ENCODE results near the gene NIT1.

Gene NIT1

GRCh38 chr1:161161652-161162051 is 43.7 kb downstream of the NIT1 start:
- H3K4me3 ChIP-seq (replicated peaks in 1 of 2; ENCODE audit: low read depth in 2 of 2, low read length in 2 of 2), result no peak overlapping the region
- no peak for TF ChIP-seq CTCF (IDR thresholded peaks at IDR 0.05; ENCODE audit: low read depth, low read length)
- no peak for DNase-seq (ENCODE audit: low read depth in 2 of 2)

- no peak for TF ChIP-seq CTCF (IDR thresholded peaks at IDR 0.05; ENCODE audit: low read depth, low read length)
- no peak overlapping the region for H3K4me3 ChIP-seq (replicated peaks in 1 of 2; ENCODE audit: low read depth in 2 of 2, low read length in 2 of 2)
- no peak for DNase-seq (ENCODE audit: low read depth in 2 of 2)
These were observed 44.1 kb downstream of the NIT1 start for GRCh38 chr1:161162052-161162451.

- H3K4me3 ChIP-seq (replicated peaks in 1 of 2; ENCODE audit: low read depth in 2 of 2, low read length in 2 of 2), result no peak overlapping the region
- no peak for TF ChIP-seq CTCF (IDR thresholded peaks at IDR 0.05; ENCODE audit: low read depth, low read length)
- DNase-seq (ENCODE audit: low read depth in 2 of 2), result no peak
These were observed 44.9 kb downstream of the NIT1 start for GRCh38 chr1:161162806-161163205.

- DNase-seq (ENCODE audit: low read depth in 2 of 2), result no peak
- no peak overlapping the region for H3K4me3 ChIP-seq (replicated peaks in 1 of 2; ENCODE audit: low read depth in 2 of 2, low read length in 2 of 2)
- no peak for TF ChIP-seq CTCF (IDR thresholded peaks at IDR 0.05; ENCODE audit: low read depth, low read length)
These were observed 45.9 kb downstream of the NIT1 start for GRCh38 chr1:161163793-161164192.

GRCh38 chr1:161164901-161165610 is 47.2 kb downstream of the NIT1 start:
- DNase-seq (ENCODE audit: low read depth in 2 of 2), result no peak
- TF ChIP-seq CTCF (IDR thresholded peaks at IDR 0.05; ENCODE audit: low read depth, low read length), result no peak
- peak overlapping the region; percentile 77 to 79 for H3K4me3 ChIP-seq (replicated peaks in 1 of 2; ENCODE audit: low read depth in 2 of 2, low read length in 2 of 2)

GRCh38 chr1:161165742-161166668 is 48.1 kb downstream of the NIT1 start, which contains the start of gene PPOX:
Gene PPOX (plus strand): TSS chr1:161166426. CDS start chr1:161166848, 422 bp downstream.
- peak; percentile 99 for DNase-seq (ENCODE audit: low read depth in 2 of 2)
- H3K4me3 ChIP-seq (replicated peaks in 1 of 2; ENCODE audit: low read depth in 2 of 2, low read length in 2 of 2), result peak within 1 kb of the TSS; percentile 77 to 79
- peak; percentile 56 for TF ChIP-seq CTCF (IDR thresholded peaks at IDR 0.05; ENCODE audit: low read depth, low read length)
